ENCODE measurements around the gene ACTC1.

ACTC1 gene

GRCh38 chr15:34754171-34754601 is 41.2 kb downstream of the ACTC1 start:
- no peak overlapping the region for H3K4me2 ChIP-seq (ENCODE audit: insufficient read depth, low read length)

GRCh38 chr15:34753236-34753894 is 42.0 kb downstream of the ACTC1 start:
- Histone ChIP-seq H3K27me3 (ENCODE audit: insufficient read depth, low read length, poor library complexity) (no peaks in the 10 kb centered on the region), H3K27ac (ENCODE audit: low read length) (no peak overlapping the region), H3K9me3 (ENCODE audit: insufficient read depth, low read length, severe bottlenecking) (no peaks in the 10 kb centered on the region), H3K9ac (ENCODE audit: low read depth, low read length) (no peak overlapping the region), H3K4me1 (ENCODE audit: insufficient read depth, low read length) (no peaks in the 10 kb centered on the region), H2AFZ (ENCODE audit: low read depth, low read length) (no peak overlapping the region), H4K20me1 (ENCODE audit: insufficient read depth, low read length) (no peaks in the 10 kb centered on the region), H3K4me2 (ENCODE audit: insufficient read depth, low read length) (no peak overlapping the region), H3K4me3 (ENCODE audit: low read depth in 1 of 2, low read length in 2 of 2) (no peak overlapping the region), H3K36me3 (ENCODE audit: insufficient read depth, low read length) (no peaks in the 10 kb centered on the region), H3K79me2 (ENCODE audit: insufficient read depth, low read length) (no peaks in the 10 kb centered on the region)
- TF ChIP-seq CTCF (IDR thresholded peaks at IDR 0.05; ENCODE audit: borderline replicate concordance, extremely low read depth, low read length, poor library complexity, severe bottlenecking) (no peak), EZH2 (IDR thresholded peaks at IDR 0.05; ENCODE audit: borderline replicate concordance, low read depth, low read length, severe bottlenecking) (no peak)
- ATAC-seq (ENCODE audit: insufficient read depth, low read depth): no peak
- no peak for DNase-seq

More at GRCh38 chr15:34754171-34754601, 41.2 kb downstream of the ACTC1 start:
- Histone ChIP-seq H2AFZ (ENCODE audit: low read depth, low read length) (no peak overlapping the region), H3K27me3 (ENCODE audit: insufficient read depth, low read length, poor library complexity) (no peaks in the 10 kb centered on the region), H3K4me3 (ENCODE audit: low read depth in 1 of 2, low read length in 2 of 2) (no peak overlapping the region), H3K36me3 (ENCODE audit: insufficient read depth, low read length) (no peaks in the 10 kb centered on the region), H3K9me3 (ENCODE audit: insufficient read depth, low read length, severe bottlenecking) (no peaks in the 10 kb centered on the region), H3K9ac (ENCODE audit: low read depth, low read length) (no peak overlapping the region), H4K20me1 (ENCODE audit: insufficient read depth, low read length) (no peaks in the 10 kb centered on the region), H3K79me2 (ENCODE audit: insufficient read depth, low read length) (no peaks in the 10 kb centered on the region), H3K27ac (ENCODE audit: low read length) (no peak overlapping the region), H3K4me1 (ENCODE audit: insufficient read depth, low read length) (no peaks in the 10 kb centered on the region)
- TF ChIP-seq CTCF (IDR thresholded peaks at IDR 0.05; ENCODE audit: borderline replicate concordance, extremely low read depth, low read length, poor library complexity, severe bottlenecking) (no peak), EZH2 (IDR thresholded peaks at IDR 0.05; ENCODE audit: borderline replicate concordance, low read depth, low read length, severe bottlenecking) (no peak)
- ATAC-seq (ENCODE audit: insufficient read depth, low read depth) (no peak), DNase-seq (no peak)

GRCh38 chr15:34749691-34750090 is 45.7 kb downstream of the ACTC1 start:
- no peak overlapping the region for H3K9ac ChIP-seq (ENCODE audit: low read depth, low read length)
- H3K4me3 ChIP-seq (ENCODE audit: low read depth in 1 of 2, low read length in 2 of 2): no peak overlapping the region
- TF ChIP-seq CTCF (IDR thresholded peaks at IDR 0.05; ENCODE audit: borderline replicate concordance, extremely low read depth, low read length, poor library complexity, severe bottlenecking) (no peak), EZH2 (IDR thresholded peaks at IDR 0.05; ENCODE audit: borderline replicate concordance, low read depth, low read length, severe bottlenecking) (no peak)
- no peaks in the 10 kb centered on the region for H3K36me3 ChIP-seq (ENCODE audit: insufficient read depth, low read length)
- H3K4me2 ChIP-seq (ENCODE audit: insufficient read depth, low read length): no peak overlapping the region
- no peak overlapping the region for H3K27ac ChIP-seq (ENCODE audit: low read length)
- no peaks in the 10 kb centered on the region for H4K20me1 ChIP-seq (ENCODE audit: insufficient read depth, low read length)
- H3K4me1 ChIP-seq (ENCODE audit: insufficient read depth, low read length): no peaks in the 10 kb centered on the region
- no peaks in the 10 kb centered on the region for H3K27me3 ChIP-seq (ENCODE audit: insufficient read depth, low read length, poor library complexity)
- ATAC-seq (ENCODE audit: insufficient read depth, low read depth) (no peak), DNase-seq (no peak)
- no peaks in the 10 kb centered on the region for H3K79me2 ChIP-seq (ENCODE audit: insufficient read depth, low read length)
- H3K9me3 ChIP-seq (ENCODE audit: insufficient read depth, low read length, severe bottlenecking): no peaks in the 10 kb centered on the region
- no peak overlapping the region for H2AFZ ChIP-seq (ENCODE audit: low read depth, low read length)

Data from DND-41 (cell line).